Effector memory CD4-positive, alpha-beta T cell (primary cell): ENCODE results near the gene CES5A.
"Not testable (repeated sequence)": the region's sequence is repeated elsewhere in the genome, so short reads cannot be mapped to it uniquely, and the experiment has no call there.

Source experiments
- DNase-seq, 3 donors: peaks; one replicate each; pipeline ENCODE4 v3.0.0-alpha.2; 2020
- H3K27ac ChIP-seq: 2 replicates; pipeline ENCODE4 v1.7.0; 2013; ENCODE audit warnings: mild to moderate bottlenecking, low read length, moderate library complexity; ENCODE audit not compliant: insufficient read depth, poor library complexity, severe bottlenecking
- H3K27me3 ChIP-seq: replicated peaks from 2 replicates; pipeline ENCODE4 v1.7.0; 2013; ENCODE audit warnings: mild to moderate bottlenecking, low read length; ENCODE audit not compliant: insufficient read depth, control insufficient read depth, poor library complexity, severe bottlenecking
- H3K36me3 ChIP-seq: 2 replicates; pipeline ENCODE4 v1.7.0; 2013; ENCODE audit warnings: mild to moderate bottlenecking, low read length, moderate library complexity; ENCODE audit not compliant: control insufficient read depth, insufficient read depth
- H3K4me1 ChIP-seq: 2 replicates; pipeline ENCODE4 v1.7.0; 2013; ENCODE audit warnings: low read length, mild to moderate bottlenecking; ENCODE audit not compliant: control insufficient read depth, insufficient read depth, poor library complexity, severe bottlenecking
- H3K4me3 ChIP-seq: 2 replicates; pipeline ENCODE4 v1.7.0; 2013; ENCODE audit warnings: low read length, low read depth, mild to moderate bottlenecking; ENCODE audit not compliant: insufficient read depth, poor library complexity, severe bottlenecking
- H3K9me3 ChIP-seq: 2 replicates; pipeline ENCODE4 v1.7.0; 2013; ENCODE audit warnings: mild to moderate bottlenecking, low read length, moderate library complexity; ENCODE audit not compliant: control insufficient read depth

Gene CES5A

DNA sequence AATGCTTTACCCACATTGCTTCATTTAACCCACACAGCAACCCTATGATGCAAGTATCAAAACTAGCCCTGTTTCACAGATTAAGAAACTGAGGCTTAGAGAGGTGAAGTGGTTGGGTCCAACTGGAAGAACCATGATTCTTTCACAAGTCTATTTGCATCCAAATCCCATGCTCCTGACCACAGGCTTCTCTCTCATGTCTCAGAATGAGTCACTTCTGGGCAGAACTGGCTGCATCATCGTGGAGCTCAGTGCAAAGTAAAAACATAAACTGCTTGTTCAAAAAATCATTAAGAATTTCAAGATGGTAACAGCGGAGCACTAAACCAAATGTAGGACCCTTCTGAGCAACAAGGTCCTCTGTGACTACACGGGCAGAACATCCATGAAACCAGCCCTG lies 22.1 kb downstream of the CES5A start:
- H3K27me3 ChIP-seq, result peaks cover 11% of the 10 kb centered on the region
- H3K9me3 ChIP-seq, result no peaks in the 10 kb centered on the region
- H3K4me1 ChIP-seq, result no peaks in the 10 kb centered on the region
- no peak overlapping the region for H3K27ac ChIP-seq
- H3K4me3 ChIP-seq, result no peak overlapping the region
- H3K36me3 ChIP-seq, result no peaks in the 10 kb centered on the region
- no peak for DNase-seq

DNA sequence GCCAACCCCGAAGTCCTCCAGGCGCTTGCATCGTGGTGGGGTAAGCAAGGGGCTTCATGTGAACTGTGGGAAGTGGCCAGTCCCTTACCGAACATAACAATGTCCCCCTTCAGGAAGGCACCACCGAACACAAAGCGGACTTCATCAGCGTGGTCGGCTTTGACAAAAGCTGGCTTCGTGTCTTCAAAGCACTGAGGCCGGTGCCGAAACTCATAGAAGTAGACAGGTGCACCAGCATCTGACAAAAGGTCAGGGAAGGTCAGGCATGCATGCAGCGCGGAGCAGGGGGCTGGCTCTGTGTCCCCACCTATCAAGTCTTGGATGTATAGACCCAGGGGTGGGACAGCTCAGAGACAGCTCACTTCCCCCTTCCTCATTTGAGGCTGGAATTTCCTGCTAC lies 25.6 kb downstream of the CES5A start:
- no peaks in the 10 kb centered on the region for H3K9me3 ChIP-seq
- H3K27me3 ChIP-seq, result peaks cover 8% of the 10 kb centered on the region
- no peak overlapping the region for H3K27ac ChIP-seq
- H3K4me1 ChIP-seq, result no peaks in the 10 kb centered on the region
- no peak overlapping the region for H3K4me3 ChIP-seq
- DNase-seq, result no peak
- H3K36me3 ChIP-seq, result no peaks in the 10 kb centered on the region

DNA sequence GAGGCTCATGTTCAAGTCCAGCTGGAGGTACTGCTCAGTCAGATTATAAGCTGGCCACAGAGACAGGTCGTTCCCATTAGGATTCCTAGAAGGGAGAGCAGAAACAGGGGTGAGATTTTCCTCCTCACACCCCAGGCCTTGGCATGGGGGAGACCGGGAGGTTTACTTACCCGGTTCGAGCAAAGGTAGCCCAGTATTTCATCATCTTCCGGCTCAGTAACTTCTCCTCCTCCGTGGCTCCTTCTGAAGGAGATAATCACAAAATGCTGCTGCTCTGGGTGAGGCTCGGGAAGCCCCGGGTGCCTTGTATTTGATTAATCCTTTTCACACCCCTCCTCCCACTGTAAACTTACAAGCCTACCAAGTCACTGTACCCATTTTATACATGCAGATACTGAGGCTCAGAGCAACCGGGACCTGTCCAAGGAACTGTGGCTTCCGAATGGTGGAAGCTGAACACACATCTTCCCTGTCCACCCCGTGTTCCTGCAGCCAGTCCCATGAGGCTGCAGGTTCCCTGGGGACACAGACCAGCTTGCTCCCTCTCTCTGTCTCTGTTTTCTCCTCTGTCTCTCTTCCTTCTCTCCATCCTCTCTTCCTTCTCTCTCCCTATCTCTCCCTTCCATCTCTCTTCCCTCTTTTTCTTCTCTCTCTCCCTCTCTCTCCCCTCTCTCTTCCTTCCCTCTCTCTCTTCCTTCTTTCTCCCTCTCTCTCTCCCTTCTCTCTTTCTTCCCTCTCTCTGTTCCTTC lies 28.4 kb downstream of the CES5A start:
- no peak for DNase-seq
- Histone ChIP-seq H3K4me3 (no peak overlapping the region), H3K9me3 (no peaks in the 10 kb centered on the region), H3K27me3 (peaks cover 8% of the 10 kb centered on the region), H3K27ac (no peak overlapping the region), H3K36me3 (no peaks in the 10 kb centered on the region), H3K4me1 (no peaks in the 10 kb centered on the region)

DNA sequence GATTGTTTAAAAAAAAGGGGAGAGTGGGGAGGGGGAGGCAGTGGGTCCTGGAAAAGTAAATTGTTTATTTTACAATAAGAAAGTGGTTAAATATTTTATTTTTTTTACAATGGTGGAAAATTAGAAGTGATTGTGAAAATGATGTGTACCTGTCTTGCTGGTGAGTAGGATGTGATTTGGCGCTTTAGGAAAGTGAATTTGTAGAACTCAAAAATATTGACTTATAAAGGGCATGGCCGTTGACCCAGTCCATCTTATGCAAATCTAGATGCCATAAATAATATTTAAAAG lies 32.1 kb downstream of the CES5A start:
- H3K4me3 ChIP-seq, result no peak overlapping the region
- H3K27ac ChIP-seq, result no peak overlapping the region
- no peaks in the 10 kb centered on the region for H3K4me1 ChIP-seq
- H3K36me3 ChIP-seq, result no peaks in the 10 kb centered on the region
- no peaks in the 10 kb centered on the region for H3K9me3 ChIP-seq
- H3K27me3 ChIP-seq, result no peaks in the 10 kb centered on the region
- DNase-seq, result no peak

DNA sequence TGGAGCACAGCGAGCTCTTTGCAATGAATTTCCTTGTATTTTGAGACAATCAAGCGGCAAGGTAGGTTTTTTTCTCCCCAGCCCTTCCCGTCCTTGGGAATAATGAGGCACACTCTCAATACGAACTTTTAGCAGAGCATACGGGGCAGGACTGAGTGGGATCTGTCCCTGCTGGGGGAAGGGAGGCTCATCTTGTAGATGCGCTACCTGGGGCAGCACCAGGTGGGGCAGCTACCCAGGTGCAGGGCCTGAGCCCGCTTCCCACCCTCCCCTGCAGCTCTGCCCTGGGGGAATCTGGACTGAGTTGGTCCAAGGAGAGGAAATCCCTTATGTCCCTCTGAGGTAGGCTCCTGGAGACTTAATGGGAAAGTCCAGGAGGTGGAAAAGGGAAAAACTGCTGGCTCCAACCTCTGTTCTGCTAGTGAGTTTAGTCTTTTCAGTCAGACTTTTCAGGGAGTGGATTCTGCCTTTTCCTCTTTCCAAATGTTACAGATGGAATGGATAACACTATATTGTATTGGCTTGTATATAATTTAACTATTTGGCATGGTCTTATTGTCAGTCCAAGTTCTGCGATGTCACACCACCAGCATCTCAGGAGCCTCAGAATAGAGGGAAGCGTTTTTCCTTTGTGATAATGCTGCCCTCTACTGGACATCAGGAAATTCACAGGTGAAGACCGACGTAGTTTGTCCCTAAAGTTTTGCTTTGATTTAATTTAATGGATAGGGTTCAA lies 32.6 kb downstream of the CES5A start:
- Histone ChIP-seq H3K4me1 (no peaks in the 10 kb centered on the region), H3K9me3 (no peaks in the 10 kb centered on the region), H3K36me3 (no peaks in the 10 kb centered on the region), H3K27me3 (no peaks in the 10 kb centered on the region), H3K4me3 (no peak overlapping the region), H3K27ac (no peak overlapping the region)
- no peak for DNase-seq

DNA sequence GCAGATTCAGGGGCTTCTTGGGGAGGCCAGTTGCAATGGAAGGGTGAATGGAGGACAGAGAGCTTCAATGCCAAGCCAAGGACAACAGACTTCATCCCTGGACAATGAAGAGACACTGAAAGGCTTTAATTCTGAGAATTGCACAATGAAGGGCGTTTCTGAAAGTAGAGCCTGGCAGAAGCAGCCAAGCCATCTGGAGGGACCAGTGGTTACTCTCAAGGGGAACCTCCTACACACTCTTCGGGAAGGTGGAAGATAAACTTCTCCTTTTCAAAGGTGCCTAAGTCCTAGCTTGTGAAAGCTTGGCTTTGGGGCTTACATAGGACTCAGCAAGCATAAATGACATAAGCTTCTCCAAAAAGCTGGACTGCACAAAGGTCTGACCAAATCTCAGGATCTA lies 36.1 kb downstream of the CES5A start:
- Histone ChIP-seq H3K4me1 (no peaks in the 10 kb centered on the region), H3K4me3 (no peak overlapping the region)
- no peak for DNase-seq

DNA sequence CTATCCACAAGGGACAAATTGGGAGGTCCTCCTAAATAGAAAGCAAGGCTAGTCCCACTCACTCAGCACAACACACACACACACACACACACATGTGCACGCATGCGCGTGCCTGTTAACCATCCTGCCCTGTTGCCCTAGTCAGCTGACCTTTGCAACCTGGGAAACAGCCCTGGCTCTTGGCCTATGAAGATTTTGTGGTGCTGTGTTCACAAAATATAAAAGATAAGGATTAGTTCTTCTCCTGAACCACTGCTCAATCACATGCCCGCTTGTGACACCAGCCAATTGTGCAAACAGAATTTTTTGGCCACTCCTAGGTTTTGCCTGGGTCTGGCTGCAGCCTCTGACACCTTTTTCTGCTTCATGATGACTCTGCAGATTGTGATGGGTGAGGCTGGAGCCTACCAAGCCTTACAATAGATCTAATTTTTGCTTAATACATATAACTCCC lies 39.0 kb downstream of the CES5A start:
- no peaks in the 10 kb centered on the region for H3K4me1 ChIP-seq
- no peak overlapping the region for H3K27ac ChIP-seq
- DNase-seq, result no peak
- no peaks in the 10 kb centered on the region for H3K36me3 ChIP-seq
- no peaks in the 10 kb centered on the region for H3K27me3 ChIP-seq
- H3K4me3 ChIP-seq, result no peak overlapping the region
- H3K9me3 ChIP-seq, result no peaks in the 10 kb centered on the region

More for the DNA sequence above, 36.1 kb downstream of the CES5A start:
- H3K36me3 ChIP-seq, result no peaks in the 10 kb centered on the region
- H3K27me3 ChIP-seq, result no peaks in the 10 kb centered on the region
- no peak overlapping the region for H3K27ac ChIP-seq
- H3K9me3 ChIP-seq, result no peaks in the 10 kb centered on the region

DNA sequence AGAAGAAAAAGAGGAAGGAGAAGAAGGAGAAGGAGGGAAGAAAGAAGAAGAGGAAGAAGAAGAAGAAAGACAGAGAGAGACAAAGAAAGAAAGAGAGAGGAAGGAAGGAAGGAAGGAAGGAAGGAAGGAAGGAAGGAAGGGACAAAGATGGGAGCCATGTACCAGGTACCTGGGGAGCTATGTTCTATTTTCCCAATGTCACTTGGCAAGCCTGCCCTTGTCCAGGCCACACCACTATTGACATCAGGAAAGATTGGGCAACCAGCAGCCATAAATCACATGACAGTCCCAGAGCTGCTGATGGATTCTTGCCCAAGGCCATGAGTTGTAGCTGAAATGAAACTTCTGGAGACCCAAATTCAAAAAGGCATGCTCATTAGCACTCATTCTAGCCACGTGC lies 39.6 kb downstream of the CES5A start:
- DNase-seq, result no peak
- H3K4me3 ChIP-seq, result no peak overlapping the region
- H3K4me1 ChIP-seq, result no peaks in the 10 kb centered on the region
- H3K27ac ChIP-seq, result no peak overlapping the region
- no peaks in the 10 kb centered on the region for H3K9me3 ChIP-seq
- H3K36me3 ChIP-seq, result no peaks in the 10 kb centered on the region
- H3K27me3 ChIP-seq, result no peaks in the 10 kb centered on the region

DNA sequence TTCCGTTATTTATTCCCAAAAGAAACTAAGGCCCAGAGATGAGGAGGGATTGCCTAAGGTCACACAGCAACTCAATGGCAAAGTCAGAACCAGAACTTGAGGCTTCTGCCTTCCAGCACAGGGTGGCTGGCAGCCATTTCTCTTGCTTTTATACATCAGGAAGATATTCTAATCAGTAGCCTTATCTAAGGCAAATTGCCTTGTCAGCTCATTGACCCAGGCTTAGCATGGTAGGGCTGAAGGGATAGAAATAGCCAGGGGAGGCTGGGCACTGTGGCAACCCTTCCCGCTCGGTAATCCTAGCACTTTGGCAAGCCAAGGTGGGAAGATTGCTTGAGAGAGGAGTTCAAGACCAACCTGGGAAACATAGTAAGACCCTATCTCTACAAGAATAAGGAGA lies 40.0 kb downstream of the CES5A start:
- not testable (repeated sequence) for H3K4me1 ChIP-seq, H3K36me3 ChIP-seq, H3K4me3 ChIP-seq, DNase-seq, H3K9me3 ChIP-seq, H3K27ac ChIP-seq, H3K27me3 ChIP-seq

DNA sequence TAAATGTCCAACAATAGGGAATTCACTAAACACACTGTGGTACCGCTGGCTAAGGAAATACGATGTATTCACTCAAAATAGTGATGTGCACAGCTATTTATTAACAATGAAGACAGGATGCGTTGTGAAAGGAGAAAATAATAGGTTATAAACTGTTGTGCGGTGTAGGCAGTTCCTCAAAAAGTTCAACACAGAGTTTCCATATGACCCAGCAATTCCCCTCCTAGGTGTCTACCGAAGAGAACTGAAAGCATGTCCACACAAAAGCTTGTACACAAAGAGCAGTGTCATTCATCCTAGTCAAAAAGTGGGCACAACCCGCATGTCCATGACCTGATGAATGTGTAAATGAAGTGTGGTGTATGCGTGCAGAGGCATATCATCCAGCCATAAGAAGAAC lies 41.1 kb downstream of the CES5A start:
- no peak for DNase-seq
- Histone ChIP-seq H3K27ac (no peak overlapping the region), H3K4me3 (no peak overlapping the region), H3K27me3 (no peaks in the 10 kb centered on the region), H3K36me3 (no peaks in the 10 kb centered on the region), H3K4me1 (no peaks in the 10 kb centered on the region), H3K9me3 (no peaks in the 10 kb centered on the region)
